Eye (tissue), 1 donor: Measurements from ENCODE around the gene HPCAL1.

ENCODE experiments used
- DNase-seq: peaks from one replicate; pipeline ENCODE4 v3.0.0-alpha.2; 2015

The HPCAL1 gene

GRCh38 chr2:10357193-10358169 lies 54.8 kb downstream of the HPCAL1 start:
- DNase-seq = no peak

- no peak for DNase-seq
Measured at GRCh38 chr2:10359246-10359645, 56.5 kb downstream of the HPCAL1 start.

- DNase-seq = no peak
Measured at GRCh38 chr2:10359731-10360329, 57.1 kb downstream of the HPCAL1 start.

GRCh38 chr2:10360460-10360849 lies 57.8 kb downstream of the HPCAL1 start:
- DNase-seq = no peak

- peak; percentile 90 for DNase-seq
Measured at GRCh38 chr2:10360850-10361588, 58.3 kb downstream of the HPCAL1 start.

- peak; percentile 30 for DNase-seq
Measured at GRCh38 chr2:10362096-10362897, 59.6 kb downstream of the HPCAL1 start.

GRCh38 chr2:10362898-10363454 lies 60.3 kb downstream of the HPCAL1 start:
- no peak for DNase-seq

GRCh38 chr2:10363861-10364610 lies 61.3 kb downstream of the HPCAL1 start:
- no peak for DNase-seq

GRCh38 chr2:10365412-10365811 lies 62.7 kb downstream of the HPCAL1 start:
- no peak for DNase-seq

GRCh38 chr2:10366601-10367270 lies 64.0 kb downstream of the HPCAL1 start:
- DNase-seq = peak; percentile 39

GRCh38 chr2:10367472-10368439 lies 65.1 kb downstream of the HPCAL1 start:
- no peak for DNase-seq

- no peak for DNase-seq
Measured at GRCh38 chr2:10368491-10369231, 66.0 kb downstream of the HPCAL1 start.

GRCh38 chr2:10369269-10370255 lies 66.9 kb downstream of the HPCAL1 start:
- no peak for DNase-seq

- DNase-seq = no peak
Measured at GRCh38 chr2:10370390-10370789, 67.7 kb downstream of the HPCAL1 start.

GRCh38 chr2:10370895-10371294 lies 68.2 kb downstream of the HPCAL1 start:
- DNase-seq = no peak

GRCh38 chr2:10371441-10372196 lies 68.9 kb downstream of the HPCAL1 start:
- DNase-seq = peak; percentile 59
